ENCODE data around the gene PPM1A. TPM values are rescaled to one million over a fixed set of nuclear protein-coding genes. Genes with fewer than 3 reads are reported as not detected.

Gene PPM1A
- total and polyA plus RNA-seq, 2 of the 13 experiments (the other 11 are each of a cell fraction or from before 2014, with no cell fraction given), result 23.3 to 29.8 TPM

DNA sequence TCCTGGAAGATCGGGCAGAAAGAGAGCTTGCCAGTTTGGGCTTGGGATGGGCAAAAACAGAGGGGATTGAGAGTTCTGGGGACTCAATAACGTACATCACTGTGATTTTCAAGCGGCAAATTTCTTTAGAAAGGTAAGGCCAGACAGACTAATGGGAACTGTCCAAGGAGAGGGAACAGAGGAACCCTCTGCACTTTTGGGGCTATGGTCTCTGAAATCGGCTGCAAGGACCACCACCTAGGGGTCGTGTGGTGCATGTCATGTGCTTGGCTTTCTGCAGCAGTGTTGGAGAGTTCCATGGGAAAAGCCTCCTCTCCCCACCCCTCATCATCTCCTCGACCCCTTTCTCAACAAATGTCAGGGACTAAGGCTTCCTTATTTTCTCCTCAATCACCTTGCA lies 79.6 kb downstream of the PPM1A start:
- Histone ChIP-seq H3K9ac (ENCODE audit: insufficient read depth, low read depth, low read length) (no peak overlapping the region), H3K4me2 (ENCODE audit: low read depth, low read length) (no peak overlapping the region), H3K79me2 (ENCODE audit: insufficient read depth, low read length) (no peaks in the 10 kb centered on the region), H2AFZ (ENCODE audit: low read length) (no peak overlapping the region), H3K4me3 (replicated peaks in 1 of 3; ENCODE audit: insufficient read depth in 1 of 3, low read depth in 2 of 3, low read length in 3 of 3) (no peak overlapping the region), H3K9me3 (ENCODE audit: low read length) (no peaks in the 10 kb centered on the region), H4K20me1 (ENCODE audit: insufficient read depth, low read length) (no peaks in the 10 kb centered on the region), H3K36me3 (replicated peaks in 1 of 2; ENCODE audit: control insufficient read depth in 1 of 2, insufficient read depth in 2 of 2, low read length in 2 of 2) (no peaks in the 10 kb centered on the region), H3K27me3 (ENCODE audit: control insufficient read depth in 1 of 2, insufficient read depth in 2 of 2, low read length in 2 of 2) (peaks cover 0 to 3% of the 10 kb centered on the region in 2 experiments; a peak in 1 of 5 replicates), H3K27ac (ENCODE audit: extremely low read length, insufficient read depth, low read length) (no peak overlapping the region), H3K4me1 (ENCODE audit: insufficient read depth, low read length) (0 out of 2 replicates have a peak, but pooled peaks cover 8% of the 10 kb centered on the region)
- FAIRE-seq (no peak), DNase-seq (ENCODE audit: low spot score) (no peak), ATAC-seq (no peak)
- in situ Hi-C loops (cut with HindIII; ENCODE audit: extremely low pct_ligation_motif_present, low pct_unique_long_range_greater_than_20kb), result no loop called here
- no TSS peak for BruUV-seq (replicated peaks)
- WGBS (ENCODE audit: low lambda C conversion rate), result 43% methylated on average over 6 of the region's 6 CpGs
- POLR2A ChIA-PET, result no interaction called here
- CTCF ChIA-PET (ENCODE audit: low intra/inter-chr PET ratio, low total read pairs), result no interaction called here
- intact Hi-C loops (cut with micrococcal nuclease; ENCODE audit: unreplicated experiment), result no loop called here
- TF ChIP-seq, protein P1, sequence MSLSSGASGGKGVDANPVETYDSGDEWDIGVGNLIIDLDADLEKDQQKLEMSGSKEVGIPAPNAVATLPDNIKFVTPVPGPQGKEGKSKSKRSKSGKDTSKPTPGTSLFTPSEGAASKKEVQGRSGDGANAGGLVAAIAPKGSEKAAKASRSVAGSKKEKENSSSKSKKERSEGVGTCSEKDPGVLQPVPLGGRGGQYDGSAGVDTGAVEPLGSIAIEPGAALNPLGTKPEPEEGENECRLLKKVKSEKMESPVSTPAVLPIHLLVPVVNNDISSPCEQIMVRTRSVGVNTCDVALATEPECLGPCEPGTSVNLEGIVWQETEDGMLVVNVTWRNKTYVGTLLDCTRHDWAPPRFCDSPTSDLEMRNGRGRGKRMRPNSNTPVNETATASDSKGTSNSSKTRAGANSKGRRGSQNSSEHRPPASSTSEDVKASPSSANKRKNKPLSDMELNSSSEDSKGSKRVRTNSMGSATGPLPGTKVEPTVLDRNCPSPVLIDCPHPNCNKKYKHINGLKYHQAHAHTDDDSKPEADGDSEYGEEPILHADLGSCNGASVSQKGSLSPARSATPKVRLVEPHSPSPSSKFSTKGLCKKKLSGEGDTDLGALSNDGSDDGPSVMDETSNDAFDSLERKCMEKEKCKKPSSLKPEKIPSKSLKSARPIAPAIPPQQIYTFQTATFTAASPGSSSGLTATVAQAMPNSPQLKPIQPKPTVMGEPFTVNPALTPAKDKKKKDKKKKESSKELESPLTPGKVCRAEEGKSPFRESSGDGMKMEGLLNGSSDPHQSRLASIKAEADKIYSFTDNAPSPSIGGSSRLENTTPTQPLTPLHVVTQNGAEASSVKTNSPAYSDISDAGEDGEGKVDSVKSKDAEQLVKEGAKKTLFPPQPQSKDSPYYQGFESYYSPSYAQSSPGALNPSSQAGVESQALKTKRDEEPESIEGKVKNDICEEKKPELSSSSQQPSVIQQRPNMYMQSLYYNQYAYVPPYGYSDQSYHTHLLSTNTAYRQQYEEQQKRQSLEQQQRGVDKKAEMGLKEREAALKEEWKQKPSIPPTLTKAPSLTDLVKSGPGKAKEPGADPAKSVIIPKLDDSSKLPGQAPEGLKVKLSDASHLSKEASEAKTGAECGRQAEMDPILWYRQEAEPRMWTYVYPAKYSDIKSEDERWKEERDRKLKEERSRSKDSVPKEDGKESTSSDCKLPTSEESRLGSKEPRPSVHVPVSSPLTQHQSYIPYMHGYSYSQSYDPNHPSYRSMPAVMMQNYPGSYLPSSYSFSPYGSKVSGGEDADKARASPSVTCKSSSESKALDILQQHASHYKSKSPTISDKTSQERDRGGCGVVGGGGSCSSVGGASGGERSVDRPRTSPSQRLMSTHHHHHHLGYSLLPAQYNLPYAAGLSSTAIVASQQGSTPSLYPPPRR (CRISPR knock-in tag; IDR thresholded peaks at IDR 0.05; ENCODE audit: borderline replicate concordance), result no peak
- TF ChIP-seq ZNF816 (CRISPR knock-in tag; IDR thresholded peaks at IDR 0.05; ENCODE audit: borderline replicate concordance), result no peak
- TF ChIP-seq, protein P2, sequence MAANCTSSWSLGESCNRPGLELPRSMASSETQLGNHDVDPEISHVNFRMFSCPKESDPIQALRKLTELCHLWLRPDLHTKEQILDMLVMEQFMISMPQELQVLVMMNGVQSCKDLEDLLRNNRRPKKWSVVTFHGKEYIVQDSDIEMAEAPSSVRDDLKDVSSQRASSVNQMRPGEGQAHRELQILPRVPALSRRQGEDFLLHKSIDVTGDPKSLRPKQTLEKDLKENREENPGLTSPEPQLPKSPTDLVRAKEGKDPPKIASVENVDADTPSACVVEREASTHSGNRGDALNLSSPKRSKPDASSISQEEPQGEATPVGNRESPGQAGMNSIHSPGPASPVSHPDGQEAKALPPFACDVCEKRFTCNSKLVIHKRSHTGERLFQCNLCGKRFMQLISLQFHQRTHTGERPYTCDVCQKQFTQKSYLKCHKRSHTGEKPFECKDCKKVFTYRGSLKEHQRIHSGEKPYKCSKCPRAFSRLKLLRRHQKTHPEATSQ (CRISPR knock-in tag; IDR thresholded peaks at IDR 0.05; ENCODE audit: borderline replicate concordance), result no peak
- no peak for TF ChIP-seq NR2F1 (CRISPR knock-in tag; IDR thresholded peaks at IDR 0.05)
- TF ChIP-seq, protein P3, sequence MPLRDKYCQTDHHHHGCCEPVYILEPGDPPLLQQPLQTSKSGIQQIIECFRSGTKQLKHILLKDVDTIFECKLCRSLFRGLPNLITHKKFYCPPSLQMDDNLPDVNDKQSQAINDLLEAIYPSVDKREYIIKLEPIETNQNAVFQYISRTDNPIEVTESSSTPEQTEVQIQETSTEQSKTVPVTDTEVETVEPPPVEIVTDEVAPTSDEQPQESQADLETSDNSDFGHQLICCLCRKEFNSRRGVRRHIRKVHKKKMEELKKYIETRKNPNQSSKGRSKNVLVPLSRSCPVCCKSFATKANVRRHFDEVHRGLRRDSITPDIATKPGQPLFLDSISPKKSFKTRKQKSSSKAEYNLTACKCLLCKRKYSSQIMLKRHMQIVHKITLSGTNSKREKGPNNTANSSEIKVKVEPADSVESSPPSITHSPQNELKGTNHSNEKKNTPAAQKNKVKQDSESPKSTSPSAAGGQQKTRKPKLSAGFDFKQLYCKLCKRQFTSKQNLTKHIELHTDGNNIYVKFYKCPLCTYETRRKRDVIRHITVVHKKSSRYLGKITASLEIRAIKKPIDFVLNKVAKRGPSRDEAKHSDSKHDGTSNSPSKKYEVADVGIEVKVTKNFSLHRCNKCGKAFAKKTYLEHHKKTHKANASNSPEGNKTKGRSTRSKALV (CRISPR knock-in tag; IDR thresholded peaks at IDR 0.05), result no peak
- TF ChIP-seq HNRNPLL (IDR thresholded peaks at IDR 0.05; ENCODE audit: low read depth, low read length, poor library complexity, severe bottlenecking), result no peak
- no peak for TF ChIP-seq HOXA5 (CRISPR knock-in tag; IDR thresholded peaks at IDR 0.05)
- no peak for TF ChIP-seq JUNB (CRISPR knock-in tag; IDR thresholded peaks at IDR 0.05; ENCODE audit: borderline replicate concordance)
- TF ChIP-seq ZNF747 (CRISPR knock-in tag; IDR thresholded peaks at IDR 0.05; ENCODE audit: borderline replicate concordance), result no peak
- TF ChIP-seq ZMAT3 (CRISPR knock-in tag; conservative IDR thresholded peaks at IDR 0.05), result no peak
- TF ChIP-seq ADNP (CRISPR knock-in tag; IDR thresholded peaks at IDR 0.05), result no peak
